Stimulated activated CD8-positive, alpha-beta memory T cell treated with anti-CD3 and anti-CD28 coated beads, Interleukin-2, amount 100 ng/mL, for 48 hours (primary cell): ENCODE measurements around the gene SEPTIN7.
A peak's percentile ranks its signal among the peaks of the same experiment; 100 is the strongest.
"Not testable (repeated sequence)": the region's sequence is repeated elsewhere in the genome, so short reads cannot be mapped to it uniquely, and the experiment has no call there.

Source experiments
- DNase-seq, 2 donors: peaks; one replicate each; pipeline ENCODE4 v3.0.0-alpha.2; 2020; ENCODE audit warnings: low read depth in 2 of 2

The SEPTIN7 gene

DNA sequence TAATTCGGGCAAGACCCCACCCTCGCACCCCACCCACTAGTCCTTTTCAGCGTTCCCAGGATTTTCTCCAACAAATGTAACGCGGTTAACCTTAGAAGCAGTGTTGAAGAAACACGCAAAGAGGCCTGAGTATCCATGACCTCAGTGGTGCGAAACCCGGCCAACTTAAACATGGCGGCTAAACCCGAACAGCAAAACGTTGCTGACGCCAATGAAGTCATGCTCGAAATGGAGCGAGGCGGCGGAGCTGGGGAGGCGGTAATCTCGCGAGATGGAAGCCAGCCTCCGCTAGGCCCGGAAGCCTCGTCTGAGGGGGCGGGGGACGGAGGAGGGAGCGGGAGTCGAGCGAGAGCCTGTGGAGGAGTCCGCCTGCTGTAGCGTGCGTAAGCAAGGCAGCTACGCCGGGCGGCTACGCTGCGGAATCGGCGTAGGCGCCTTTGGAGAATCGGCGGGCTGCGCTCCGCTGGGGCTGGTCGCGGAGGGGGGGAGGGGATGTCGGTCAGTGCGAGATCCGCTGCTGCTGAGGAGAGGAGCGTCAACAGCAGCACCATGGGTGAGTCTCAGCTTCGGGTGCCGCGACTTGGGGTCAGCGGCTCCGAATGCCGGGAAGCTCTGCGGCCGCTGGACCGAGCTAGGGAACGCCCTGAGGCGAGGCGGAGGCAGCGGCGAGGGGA lies at the start of gene SEPTIN7:
SEPTIN7 (plus strand) TSS at position 340 of the 674 bp plus-strand sequence; CDS start at position 493, 153 bp downstream.
- peak; percentile 95 to 96 for DNase-seq

DNA sequence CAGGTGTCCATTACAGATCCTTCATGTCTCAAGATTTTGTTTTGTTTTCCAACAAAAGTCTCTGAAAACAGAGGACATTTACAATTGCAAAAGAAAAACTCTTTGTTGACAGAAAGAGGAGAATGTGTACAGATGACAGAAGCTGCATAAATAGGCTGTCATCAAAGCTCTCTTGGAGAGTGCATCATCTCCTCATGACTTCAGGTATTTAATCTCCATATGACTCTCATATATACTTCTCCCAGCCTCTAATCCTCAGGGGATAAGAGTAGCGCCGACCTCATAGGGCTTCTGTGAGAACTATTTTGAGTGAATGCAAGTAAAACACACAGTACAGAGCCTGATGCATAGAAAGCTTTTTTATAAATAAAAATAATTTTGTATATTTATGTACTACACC lies 48.1 kb upstream of the SEPTIN7 start:
- no peak for DNase-seq

DNA sequence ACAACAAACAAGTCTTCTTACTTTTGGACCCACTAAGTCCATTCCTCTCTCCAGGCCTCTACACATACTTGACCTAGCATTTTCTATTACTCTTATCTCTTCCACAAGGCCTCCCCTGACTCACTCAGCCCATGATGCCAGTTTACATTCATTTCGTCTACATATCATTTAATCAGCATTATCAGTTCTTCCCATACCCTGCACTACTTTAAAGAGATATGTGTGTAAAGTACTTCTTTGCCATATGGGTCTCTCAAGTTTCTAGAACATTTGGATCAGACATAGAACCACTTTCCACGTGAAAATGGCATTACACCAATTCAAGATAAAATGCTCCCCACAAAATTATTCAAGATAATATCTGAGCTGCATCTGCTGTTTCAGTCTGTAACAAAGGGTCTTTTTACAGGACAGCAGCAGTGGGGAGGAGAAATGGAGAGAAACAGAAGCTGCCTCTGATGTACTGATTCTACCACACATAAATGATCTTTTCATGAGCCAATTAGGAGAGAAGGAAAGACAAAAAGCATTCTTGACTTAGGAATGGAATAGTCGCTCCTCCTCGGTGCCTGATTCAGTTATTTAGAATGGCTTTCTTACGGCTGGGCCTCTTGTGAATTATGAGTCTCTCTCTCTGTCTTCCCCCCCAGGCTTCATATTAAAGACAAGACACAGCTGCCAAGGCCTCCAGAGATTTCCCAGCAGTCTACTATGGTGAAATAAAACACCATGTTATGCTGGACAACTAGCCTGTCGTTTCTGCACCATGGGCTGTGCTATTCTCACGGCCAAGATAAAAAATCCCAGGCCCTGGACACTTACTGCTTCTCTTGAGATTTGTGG lies 46.9 kb upstream of the SEPTIN7 start:
- DNase-seq = no peak

DNA sequence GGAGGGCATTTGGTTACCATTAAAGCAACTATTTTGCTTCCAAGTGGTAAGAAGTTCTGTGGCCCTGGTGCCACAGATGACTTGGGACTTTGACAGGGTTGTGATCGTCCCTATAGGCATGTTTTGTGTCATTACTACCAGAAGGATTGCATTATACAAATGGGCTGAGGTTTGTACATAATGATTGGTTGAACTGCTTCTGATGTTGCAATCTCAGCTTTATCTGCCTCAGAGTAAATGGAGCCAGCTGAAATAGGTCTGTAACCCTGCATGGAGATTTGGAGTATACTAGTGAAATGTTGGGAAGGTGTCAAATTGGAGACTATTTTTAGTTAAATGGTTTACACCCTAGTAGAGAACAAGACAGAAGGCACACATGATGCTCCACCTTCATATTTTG lies 46.1 kb upstream of the SEPTIN7 start:
- DNase-seq = no peak

DNA sequence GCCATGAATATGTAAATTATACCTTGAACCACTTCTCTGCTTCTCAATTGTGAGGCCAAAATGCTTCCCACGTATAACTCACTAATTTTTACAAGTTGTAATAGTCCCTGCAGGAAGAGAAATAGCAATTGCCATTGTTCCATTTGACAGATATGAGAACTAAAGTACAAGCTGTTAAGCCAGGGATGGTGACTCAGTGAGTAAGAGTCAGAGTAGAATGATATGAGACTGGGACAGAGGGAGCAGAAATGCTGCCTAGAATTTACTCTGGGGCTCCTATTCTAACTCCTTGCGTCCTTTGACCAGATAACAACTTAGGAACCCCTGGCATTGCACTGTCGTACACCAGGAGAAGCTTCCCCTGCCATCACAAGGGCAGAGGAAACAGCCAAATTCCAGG lies 45.1 kb upstream of the SEPTIN7 start:
- no peak for DNase-seq

DNA sequence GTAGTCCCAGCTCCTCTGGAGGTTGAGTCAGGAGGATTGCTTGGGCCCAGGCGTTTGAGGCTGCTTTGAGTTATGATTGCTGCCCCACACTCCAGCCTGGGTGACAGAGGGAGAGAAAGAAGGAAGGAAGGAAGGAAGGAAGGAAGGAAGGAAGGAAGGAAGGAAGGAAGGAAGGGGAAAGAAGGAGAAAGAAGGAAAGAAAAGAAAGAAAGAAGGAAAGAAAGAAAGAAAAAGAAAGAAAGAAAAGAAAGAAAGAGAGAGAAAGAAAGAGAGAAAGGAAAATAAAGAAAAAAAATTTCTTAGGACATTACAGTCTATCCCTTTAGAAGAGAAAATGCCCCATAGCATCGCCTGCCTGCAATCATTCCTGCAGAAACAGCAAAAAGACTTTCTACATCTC lies 44.4 kb upstream of the SEPTIN7 start:
- DNase-seq = not testable (repeated sequence)

DNA sequence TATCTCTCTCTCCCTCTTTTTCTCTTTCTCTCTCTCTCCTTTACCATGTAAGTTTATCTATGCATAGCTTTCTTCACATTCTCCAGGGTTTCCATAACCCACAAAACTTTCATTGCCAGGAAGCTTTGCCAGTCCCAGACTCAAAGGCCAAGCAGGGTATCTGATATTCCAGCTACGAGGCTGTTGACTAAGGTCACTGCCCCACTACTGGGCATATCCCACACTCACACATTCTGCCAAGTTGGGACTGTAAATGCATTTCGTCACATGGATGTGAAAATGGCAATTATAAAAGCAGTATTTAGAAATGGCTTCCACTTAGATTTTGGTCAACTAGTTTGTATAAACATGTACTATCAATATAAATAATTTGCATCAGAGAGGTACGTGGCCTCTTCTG lies 43.3 kb upstream of the SEPTIN7 start:
- no peak for DNase-seq

DNA sequence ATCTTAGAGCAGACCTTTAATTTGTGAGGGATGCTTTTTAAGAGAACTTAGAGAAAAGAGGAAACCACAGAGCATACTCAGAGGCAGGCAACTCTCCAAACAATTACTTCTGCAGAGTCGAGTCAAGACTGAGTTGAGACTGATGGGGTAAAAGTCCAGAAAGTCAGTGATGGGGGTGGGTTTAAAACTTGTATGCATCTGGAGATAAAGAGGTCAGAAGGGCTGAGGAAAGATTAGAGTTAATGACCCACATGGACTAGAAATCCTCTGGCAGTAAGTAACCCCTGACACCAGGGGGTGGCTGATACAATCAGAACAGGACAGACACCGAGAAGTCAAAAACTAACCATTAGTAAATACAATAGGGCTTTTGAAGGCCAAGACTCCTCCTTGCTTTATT lies 42.4 kb upstream of the SEPTIN7 start:
- DNase-seq = no peak

DNA sequence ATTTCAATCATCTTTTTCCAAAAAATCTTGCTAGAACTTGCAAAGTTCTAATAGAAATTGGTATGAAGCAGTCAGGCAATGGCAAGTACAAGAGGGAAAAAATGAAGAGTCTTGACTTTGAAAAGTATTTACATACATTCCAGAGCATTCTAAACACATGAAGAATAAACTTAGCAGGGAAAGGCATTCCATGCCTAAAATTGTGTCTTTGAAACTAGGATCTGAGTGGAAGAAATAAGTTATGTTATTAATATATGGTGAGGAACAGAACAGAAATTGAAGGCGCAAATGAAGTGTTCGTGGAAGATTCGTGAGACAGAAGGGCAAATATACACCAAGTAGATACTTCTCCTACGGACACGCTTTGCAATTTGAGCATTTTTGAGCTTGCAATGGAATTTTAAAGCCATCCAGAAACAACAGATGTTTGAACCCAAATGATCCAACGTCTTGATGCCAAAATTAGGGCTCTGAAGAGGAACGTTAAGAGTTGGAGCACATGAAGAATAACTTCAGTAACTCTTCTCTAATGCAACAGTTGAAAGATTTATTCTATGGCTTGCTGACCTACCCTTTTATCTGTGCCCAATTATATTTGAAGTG lies 40.6 kb upstream of the SEPTIN7 start:
- DNase-seq = no peak

DNA sequence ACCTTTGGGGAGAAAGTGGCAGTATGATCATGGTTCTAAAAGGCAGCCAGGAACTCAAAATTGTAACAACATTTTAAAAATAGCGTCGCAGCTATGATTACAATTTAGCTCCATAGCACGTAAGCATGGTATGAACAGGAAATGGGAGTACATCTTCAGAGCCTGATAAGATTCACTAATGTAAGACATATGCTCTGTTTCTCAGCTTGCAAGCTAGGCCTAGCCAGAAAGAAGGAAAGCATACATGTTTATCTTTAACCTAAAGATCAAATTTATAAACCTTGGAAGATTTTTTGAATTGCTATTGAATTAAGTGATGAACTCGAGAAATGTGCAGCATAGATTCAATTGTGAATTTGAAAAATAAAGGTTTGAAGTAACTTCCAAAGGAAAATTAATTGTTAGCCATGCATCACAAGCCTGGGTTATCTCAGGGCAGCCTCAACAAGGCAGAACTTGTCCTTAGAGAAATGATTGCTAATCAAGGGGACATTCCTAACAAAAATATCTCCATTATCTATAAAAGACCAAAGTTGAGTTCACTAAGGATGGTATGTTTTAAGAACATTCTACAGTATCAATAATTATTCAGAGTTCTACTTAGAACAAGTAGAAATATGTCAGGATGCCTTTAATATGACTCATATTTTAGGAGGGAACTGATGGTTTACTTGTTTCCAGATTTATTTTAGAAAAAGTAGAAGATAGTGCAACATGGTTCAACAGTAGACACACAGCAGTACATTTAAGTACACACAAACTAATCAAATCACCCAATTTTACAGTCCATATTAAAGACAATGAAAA lies 38.8 kb upstream of the SEPTIN7 start:
- no peak for DNase-seq

DNA sequence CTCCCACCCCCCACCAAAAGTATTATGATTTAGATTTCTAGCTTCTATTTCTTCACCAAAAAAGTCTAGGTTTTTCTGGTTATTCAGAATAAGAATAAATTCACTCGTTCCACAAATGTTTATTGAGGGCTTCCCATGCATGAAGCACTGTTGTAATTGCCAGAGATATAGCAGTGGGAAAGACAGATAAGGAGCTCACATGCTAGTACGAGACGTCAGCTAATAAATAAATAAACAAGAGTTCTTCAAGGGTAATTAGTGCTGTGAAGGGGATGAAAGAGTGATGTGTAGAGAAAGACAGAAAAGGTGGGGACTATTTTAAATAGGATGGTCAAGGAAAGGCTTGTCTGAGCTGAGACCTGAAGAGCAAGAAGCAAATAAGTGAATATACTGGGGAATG lies 38.1 kb upstream of the SEPTIN7 start:
- no peak for DNase-seq

DNA sequence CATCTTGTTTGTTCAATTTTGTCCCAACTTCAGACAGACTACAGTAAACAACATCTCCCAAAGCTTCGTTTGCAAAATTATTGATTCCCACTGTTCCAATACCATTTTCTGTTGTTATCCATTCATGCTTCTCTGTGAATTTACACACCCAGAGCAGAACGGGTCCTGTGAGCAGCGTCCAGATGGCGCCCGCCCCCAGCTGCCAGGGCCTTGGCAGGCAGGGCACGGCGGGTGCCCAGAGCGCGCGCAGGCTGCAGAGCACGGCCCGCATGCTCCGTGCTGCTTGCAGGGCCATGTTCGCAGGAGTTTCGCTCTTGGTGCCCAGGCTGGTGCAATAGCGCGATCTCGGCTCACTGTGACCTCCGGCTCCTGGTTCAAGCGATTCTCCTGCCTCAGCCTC lies 32.5 kb upstream of the SEPTIN7 start:
- no peak for DNase-seq

DNA sequence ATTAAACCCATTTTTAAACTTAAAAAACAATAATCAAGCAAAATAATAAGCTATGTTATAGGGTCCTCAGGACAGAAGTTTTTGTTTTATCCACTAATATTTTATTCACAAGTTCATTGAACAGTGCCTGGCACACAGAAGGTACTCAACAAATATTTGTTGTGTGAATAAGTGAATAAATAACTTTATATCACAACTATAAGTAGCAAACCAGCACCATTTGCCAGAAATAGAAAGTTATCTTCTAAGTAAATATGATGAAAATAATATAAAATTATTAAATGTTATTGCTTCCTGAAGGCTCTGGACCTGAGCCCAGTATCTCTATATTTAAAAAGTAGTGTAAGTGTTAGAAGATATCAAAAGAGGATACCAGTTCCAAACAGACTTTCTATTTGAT lies 29.1 kb upstream of the SEPTIN7 start:
- no peak for DNase-seq

DNA sequence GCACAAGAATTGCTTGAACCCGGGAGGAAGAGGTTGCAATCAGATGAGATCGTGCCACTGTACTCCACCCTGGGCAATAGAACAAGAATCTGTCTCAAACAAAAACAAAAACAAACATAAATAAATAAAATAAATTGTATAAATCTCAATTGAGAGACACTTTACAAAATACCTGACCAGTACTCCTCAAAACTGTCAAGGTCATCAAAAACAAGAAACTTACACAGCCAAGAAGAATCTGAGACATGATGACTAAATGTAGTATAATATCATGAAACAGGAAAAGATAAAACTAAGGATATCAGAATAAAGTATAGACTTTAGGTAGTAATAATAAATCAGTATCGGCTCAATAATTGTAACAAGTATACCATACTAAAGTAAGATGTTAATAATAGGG lies 26.9 kb upstream of the SEPTIN7 start:
- DNase-seq = no peak

DNA sequence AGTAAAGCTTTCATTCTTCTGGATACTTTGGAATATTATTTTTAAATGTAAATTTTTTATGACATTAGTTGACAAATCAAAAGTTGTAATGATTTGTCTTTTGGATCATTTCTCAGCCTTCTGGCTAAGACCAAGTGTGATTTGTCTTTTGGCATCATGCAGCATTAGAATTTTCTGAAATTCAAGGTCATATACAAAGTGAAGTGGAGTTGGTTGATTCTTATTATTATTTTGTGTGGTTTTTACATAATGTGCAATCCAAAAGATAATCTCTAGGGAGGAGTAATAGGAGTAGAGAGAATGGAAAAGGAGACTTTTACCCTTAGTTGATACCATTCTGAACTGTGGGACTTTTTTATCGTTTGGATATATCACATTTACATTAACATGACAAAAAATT lies 24.2 kb upstream of the SEPTIN7 start:
- no peak for DNase-seq

DNA sequence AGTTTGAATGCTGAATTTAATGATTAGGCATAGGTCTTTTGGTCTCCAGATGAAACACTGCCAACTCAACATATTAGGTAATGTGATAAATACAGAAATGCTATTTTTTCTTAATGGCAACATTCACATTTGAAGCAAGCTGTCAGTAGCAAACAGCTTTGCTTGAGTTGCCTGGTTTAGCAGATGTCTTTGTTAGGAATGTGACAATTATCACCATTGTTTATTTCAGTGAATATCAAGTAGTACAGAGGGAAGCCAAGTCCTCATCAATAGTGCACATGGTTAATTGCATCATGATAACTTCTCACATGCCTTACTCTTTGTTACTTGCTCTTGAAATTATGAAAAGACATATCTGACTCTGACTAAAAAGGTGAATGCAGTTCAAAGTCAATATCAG lies 23.7 kb upstream of the SEPTIN7 start:
- no peak for DNase-seq

DNA sequence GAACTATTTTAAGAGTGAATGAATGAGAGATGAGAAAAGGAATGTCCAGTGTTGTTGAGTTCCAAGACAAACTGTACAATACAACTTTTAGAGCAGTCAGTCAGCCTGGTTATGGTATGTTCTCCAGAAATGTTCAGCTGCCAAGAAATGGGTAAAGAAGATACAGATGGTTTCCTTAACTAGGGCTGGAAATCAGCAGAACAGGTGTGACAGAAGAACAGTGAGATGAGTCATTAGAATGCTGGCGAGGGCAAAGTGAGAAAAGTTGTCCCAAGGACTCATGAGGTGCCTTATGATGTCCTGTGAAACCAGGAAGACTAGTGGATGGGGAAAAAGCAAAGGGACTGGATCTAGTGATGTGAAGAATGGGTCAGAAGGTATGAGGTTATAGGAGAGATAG lies 20.8 kb upstream of the SEPTIN7 start:
- DNase-seq = no peak

DNA sequence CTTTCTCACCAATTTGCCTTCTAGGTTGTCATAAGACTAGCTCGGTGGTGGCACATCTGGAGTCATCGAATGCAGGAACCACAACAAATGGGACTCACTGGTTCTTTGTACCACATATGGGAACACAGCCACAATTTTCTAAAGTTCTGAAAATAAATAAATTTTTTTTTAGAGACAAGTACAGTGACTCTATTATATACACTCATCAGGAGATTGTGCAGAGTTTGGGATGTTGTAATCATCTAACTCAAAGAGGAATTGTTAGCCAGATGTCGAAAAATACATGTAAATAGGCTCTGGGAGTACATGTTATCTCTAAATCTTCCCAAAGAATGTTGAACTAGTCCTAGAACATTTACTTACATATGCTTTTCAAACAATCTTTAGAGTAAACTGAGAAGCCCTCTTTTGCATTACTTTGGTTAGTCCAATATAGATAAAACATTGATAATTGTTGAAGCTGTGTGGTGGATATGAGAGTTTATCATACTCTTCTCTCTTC lies 19.6 kb upstream of the SEPTIN7 start:
- no peak for DNase-seq

DNA sequence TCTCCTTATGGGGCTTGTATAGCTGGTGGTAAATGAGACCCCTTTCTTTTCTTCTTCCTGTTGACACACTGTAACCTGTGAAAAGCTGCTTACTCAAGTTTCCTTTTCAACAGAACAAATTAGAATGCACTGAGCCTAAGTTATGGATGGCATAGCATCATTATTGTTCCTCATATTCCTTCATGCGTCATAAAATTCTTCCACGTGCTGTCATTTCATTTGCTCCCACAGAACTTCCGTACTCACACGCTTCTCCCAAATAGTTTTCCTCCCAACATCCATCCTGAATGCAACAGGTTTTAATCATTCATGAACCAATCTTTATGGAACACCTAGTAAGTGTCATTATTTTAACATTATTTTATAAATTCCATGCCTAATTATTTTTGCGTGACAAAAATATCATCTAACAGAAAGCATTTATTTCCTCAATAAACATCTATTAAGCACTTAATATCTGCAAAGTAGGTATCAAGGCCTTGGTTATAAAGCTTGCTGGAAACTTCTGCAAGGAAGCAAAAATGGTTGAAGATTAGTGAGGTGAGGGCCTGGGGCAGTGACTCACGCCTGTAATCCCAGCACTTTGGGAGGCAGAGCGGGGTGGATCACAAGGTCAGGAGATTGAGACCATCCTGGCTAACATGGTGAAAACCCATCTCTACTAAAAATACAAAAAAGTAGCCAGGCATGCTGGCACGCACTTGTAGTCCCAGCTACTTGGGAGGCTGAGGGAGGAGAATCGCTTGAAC lies 18.9 kb upstream of the SEPTIN7 start:
- DNase-seq = no peak

DNA sequence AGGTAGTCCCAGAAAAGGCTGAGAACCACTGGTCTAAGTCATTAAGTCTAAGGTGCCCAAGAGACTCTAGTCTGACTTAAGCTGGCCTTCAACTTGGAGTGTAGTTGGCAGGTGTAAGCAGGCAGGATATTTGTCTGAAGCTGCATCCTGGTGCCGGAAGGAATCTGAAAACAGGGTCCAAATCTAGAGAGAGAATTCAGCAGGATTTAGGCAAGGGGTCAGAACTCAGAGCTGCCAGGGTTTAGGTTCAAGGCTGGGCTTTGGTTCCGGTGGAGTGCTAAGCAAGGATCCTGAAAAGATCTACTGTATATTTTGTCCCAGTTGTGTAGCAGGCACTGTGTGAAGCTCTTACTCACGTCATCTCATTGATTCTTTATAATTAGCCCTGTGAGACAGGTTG lies 16.5 kb upstream of the SEPTIN7 start:
- no peak for DNase-seq

DNA sequence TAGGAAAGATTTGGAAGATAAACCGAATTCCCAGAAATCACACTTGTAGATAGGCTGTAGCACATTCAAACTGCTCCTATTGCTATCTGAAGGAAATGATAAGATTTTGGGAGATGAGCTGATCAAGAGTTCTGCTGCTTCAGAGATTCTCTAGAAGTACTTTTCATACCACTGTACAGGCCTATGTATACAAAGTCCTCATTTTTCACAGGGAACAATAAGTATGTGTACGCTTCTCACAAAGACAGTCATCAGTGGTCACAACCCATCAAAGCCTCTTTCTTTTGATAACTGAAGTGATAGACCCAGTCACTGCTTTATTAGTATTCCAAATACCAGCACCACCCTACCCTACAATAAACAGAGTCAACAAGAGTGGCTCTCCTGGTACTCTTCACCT lies 15.6 kb upstream of the SEPTIN7 start:
- no peak for DNase-seq
